Urothelium cell line (cell line): ENCODE results near the gene ULK3.

ENCODE experiments used
- DNase-seq: peaks from one replicate; pipeline ENCODE4 v3.0.0; 2011; ENCODE audit warnings: low spot score, mixed read lengths
- FAIRE-seq: peaks from 2 replicates; lab custom pipeline; 2011; peaks lifted over from hg19 to GRCh38; lab: Jason Lieb, UNC

ULK3 gene

DNA sequence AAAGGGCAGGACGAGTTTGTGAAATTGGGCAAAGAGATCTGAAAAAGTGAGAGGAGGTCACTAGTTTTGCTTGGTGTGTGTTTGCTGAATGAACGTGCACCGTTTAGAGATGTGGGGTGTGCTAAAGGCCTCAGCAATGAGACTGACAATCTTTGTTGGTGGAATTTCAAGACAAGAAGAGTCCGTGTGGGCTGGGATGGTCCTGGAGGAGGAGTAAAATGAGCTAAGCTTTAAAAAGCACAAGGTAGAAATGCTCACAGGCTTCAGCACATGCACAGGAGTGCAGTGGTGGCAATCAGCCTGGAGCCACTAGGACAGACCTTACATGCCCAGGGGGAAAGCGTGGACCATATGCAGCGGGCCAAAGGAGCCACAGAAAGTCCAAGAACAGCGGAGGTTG, 18.0 kb downstream of the ULK3 start:
- DNase-seq (no peak), FAIRE-seq (no peak)

- no peak for DNase-seq
- FAIRE-seq, result no peak
Observed at GRCh38 chr15:74823324-74823723, 19.6 kb downstream of the ULK3 start.

GRCh38 chr15:74822233-74822632, 20.7 kb downstream of the ULK3 start:
- DNase-seq, result no peak
- no peak for FAIRE-seq

GRCh38 chr15:74821790-74822158, 21.2 kb downstream of the ULK3 start:
- FAIRE-seq (no peak), DNase-seq (no peak)

DNA sequence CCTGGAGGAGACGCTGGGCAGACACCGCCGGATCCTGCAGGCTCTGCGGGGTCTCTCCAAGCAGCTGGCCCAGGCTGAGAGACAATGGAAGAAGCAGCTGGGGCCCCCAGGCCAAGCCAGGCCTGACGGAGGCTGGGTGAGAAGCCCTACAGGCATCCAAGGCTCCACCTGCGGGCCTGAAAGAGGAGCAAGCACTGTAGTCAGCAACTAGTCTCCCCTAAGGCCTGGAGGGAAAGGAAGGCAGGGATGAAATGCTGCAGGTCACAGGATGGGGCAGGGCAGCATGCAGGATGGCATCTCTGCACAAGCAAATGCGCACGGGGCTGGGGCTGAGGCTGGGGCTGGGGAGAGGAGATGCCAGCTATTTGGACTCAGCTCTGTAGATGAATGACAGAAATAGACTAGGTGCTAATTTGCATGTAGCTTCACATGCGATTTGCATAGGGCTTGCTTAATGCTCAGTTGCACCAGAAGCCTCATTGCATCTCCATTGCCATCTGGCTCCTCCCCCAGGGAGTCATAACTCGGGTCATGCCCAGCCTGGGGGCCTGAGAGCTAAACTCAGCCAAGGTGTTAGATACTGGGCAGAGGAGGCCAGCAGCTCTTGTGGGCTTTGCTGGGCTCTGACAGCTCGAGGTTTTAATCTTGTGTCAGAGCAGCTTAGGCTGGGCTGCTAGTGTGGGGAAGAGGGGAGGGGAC, 21.7 kb downstream of the ULK3 start:
- no peak for DNase-seq
- no peak for FAIRE-seq

GRCh38 chr15:74820056-74820455, 22.9 kb downstream of the ULK3 start:
- DNase-seq (no peak), FAIRE-seq (no peak)

GRCh38 chr15:74817370-74817737, 25.6 kb downstream of the ULK3 start:
- no peak for DNase-seq
- FAIRE-seq, result no peak

DNA sequence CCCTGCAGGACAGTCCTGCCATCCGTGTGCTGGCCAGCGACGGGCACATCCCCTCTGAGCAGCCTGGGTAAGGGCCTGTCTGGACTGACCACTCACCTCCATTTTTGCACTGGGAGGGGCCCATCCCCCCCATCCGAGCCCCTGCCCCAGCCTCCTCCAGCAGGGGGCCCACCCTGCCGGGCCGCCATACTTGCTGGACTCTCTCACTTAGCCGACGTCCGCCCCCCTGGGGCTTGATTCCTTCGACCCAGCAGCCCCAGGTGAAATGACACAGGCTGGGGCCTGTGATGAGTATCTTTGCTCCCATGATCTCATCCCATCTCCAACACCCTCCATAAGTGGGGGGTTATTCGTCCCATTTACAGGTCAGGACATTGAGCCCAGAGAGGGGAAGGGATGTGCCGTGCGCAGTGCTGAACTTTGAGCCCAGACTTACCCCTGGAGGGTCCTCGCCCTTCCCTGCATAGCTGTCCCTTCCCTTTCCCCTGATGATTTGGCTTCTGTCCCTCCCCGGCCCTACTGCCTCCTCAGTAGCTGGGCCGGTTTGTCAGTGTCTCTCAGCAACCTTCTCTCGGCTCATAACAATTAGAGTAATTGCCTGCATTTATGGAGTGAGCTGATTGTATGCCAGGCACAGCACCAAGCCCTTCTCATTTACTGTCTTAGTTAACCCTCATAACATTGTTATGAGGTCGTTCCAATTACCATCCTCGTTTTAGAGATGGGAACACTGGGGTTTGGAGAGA, 26.2 kb downstream of the ULK3 start:
- no peak for FAIRE-seq
- no peak for DNase-seq

DNA sequence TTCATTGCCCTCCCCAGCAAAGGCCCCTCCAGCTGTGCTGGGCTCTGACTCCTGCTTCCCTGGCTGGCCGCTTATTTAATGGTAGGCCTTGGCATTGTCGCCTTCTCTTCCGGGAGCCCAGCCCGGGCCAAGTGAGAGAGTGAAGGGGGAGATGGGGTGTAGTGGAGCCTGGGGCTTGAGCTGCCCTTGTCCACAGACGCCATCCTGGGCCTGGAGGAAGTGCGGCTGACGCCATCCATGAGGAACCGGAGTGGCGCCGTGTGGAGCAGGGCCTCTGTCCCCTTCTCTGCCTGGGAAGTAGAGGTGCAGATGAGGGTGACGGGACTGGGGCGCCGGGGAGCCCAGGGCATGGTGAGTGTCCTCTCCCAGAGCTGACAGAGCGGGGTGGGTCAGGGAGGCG, 27.0 kb downstream of the ULK3 start:
- DNase-seq (no peak), FAIRE-seq (no peak)

GRCh38 chr15:74815121-74815934, 27.6 kb downstream of the ULK3 start:
- no peak for FAIRE-seq
- no peak for DNase-seq

GRCh38 chr15:74812533-74812932, 30.4 kb downstream of the ULK3 start, which contains the start of gene LMAN1L:
TSS of gene LMAN1L (plus strand) at chr15:74812835. CDS start at chr15:74812855, 20 bp downstream.
- no peak for FAIRE-seq
- no peak for DNase-seq

DNA sequence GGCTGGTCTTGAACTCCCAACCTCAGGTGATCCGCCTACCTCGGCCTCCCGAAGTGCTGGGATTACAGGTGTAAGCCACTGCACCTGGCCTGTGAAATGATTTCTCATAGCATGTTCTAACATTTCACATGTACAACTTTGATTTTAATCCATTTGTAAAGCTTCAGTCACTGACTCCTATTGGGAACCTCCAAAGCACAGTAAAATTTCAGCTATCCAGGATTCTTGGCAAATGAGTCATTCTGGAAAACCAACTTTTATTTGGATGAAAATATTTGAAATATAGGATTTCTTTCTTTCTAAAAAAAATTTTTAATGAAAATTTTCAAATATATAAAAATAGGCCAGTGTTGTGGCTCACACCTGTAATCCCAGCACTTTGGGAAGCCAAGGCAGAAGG, 33.0 kb downstream of the ULK3 start:
- DNase-seq, result no peak
- FAIRE-seq, result no peak

DNA sequence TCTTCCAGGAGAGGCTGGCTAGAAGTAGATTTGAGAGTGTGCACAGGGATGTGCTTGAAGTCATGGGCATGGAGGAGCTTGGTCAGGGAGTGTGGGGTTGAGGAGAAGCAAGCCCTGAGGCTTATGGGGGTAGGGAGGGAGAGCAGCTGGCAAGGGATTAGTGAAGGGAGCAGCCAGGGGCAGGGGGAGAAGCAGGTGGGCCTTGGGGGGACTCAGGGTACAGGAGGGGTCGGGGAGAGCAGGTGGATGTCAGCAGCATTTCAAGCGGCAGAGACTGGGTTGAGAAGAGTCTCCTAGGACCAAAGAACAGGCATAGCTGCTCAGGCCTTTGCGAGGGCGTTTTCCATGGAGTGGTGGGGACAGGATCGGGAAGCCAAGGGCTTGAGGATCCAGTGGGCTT, 33.7 kb downstream of the ULK3 start:
- FAIRE-seq (no peak), DNase-seq (no peak)

- FAIRE-seq (no peak), DNase-seq (no peak)
Observed at GRCh38 chr15:74808840-74809229, 34.1 kb downstream of the ULK3 start.

GRCh38 chr15:74808078-74808839, 34.7 kb downstream of the ULK3 start:
- no peak for FAIRE-seq
- no peak for DNase-seq

- no peak for FAIRE-seq
Observed at GRCh38 chr15:74807282-74807681, 35.7 kb downstream of the ULK3 start.

GRCh38 chr15:74804935-74805334, 38.0 kb downstream of the ULK3 start:
- DNase-seq (no peak), FAIRE-seq (no peak)

More at GRCh38 chr15:74807282-74807681, 35.7 kb downstream of the ULK3 start:
- DNase-seq, result no peak

GRCh38 chr15:74802862-74803447, 40.0 kb downstream of the ULK3 start:
- FAIRE-seq, result no peak

DNA sequence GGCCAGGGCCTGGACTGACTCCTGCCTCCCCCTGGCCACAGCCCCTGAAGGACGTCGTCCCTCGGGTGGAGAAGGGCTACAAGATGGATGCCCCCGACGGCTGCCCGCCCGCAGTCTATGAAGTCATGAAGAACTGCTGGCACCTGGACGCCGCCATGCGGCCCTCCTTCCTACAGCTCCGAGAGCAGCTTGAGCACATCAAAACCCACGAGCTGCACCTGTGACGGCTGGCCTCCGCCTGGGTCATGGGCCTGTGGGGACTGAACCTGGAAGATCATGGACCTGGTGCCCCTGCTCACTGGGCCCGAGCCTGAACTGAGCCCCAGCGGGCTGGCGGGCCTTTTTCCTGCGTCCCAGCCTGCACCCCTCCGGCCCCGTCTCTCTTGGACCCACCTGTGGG, 40.7 kb downstream of the ULK3 start:
- DNase-seq (no peak), FAIRE-seq (no peak)

More at GRCh38 chr15:74802862-74803447, 40.0 kb downstream of the ULK3 start:
- no peak for DNase-seq

- no peak for DNase-seq
- FAIRE-seq, result no peak
Observed at GRCh38 chr15:74801311-74801997, 41.5 kb downstream of the ULK3 start.
